Trophoblast cell (in vitro differentiated cells and primary cell): ENCODE results near the gene HIVEP1.

Experiments used
- DNase-seq, 2 donors: peaks; one replicate each; pipeline ENCODE4 v3.0.0-alpha.2; 2016
- H2AFZ ChIP-seq: 2 replicates; pipeline ENCODE4 v1.6.1; 2013; ENCODE audit warnings: low read length, moderate library complexity, mild to moderate bottlenecking; ENCODE audit not compliant: insufficient read depth, poor library complexity
- H2AK5ac ChIP-seq: 2 replicates; pipeline ENCODE4 v1.6.1; 2013; ENCODE audit warnings: mild to moderate bottlenecking, low read length
- H2BK120ac ChIP-seq: 2 replicates; pipeline ENCODE4 v1.6.1; 2013; ENCODE audit warnings: low read length, mild to moderate bottlenecking, moderate library complexity; ENCODE audit not compliant: insufficient read depth, poor library complexity
- H2BK12ac ChIP-seq: 2 replicates; pipeline ENCODE4 v1.6.1; 2013; ENCODE audit warnings: mild to moderate bottlenecking, low read length, moderate library complexity
- H2BK5ac ChIP-seq: 2 replicates; pipeline ENCODE4 v1.6.1; 2013; ENCODE audit warnings: low read length, low read depth, moderate library complexity, mild to moderate bottlenecking; ENCODE audit not compliant: poor library complexity
- H3K14ac ChIP-seq: 2 replicates; pipeline ENCODE4 v1.6.1; 2013; ENCODE audit warnings: mild to moderate bottlenecking, low read length
- H3K18ac ChIP-seq: 2 replicates; pipeline ENCODE4 v1.6.1; 2013; ENCODE audit warnings: mild to moderate bottlenecking, low read length
- H3K23ac ChIP-seq: 2 replicates; pipeline ENCODE4 v1.6.1; 2013; ENCODE audit warnings: low read length
- H3K27ac ChIP-seq: 2 replicates; pipeline ENCODE4 v1.5.1; 2013; ENCODE audit warnings: low read depth, mild to moderate bottlenecking, inconsistent platforms, low read length, moderate library complexity
- H3K27me3 ChIP-seq: 2 replicates; pipeline ENCODE4 v1.6.1; 2013; ENCODE audit warnings: inconsistent platforms, mild to moderate bottlenecking, low read length, moderate library complexity; ENCODE audit not compliant: insufficient read depth
- H3K36me3 ChIP-seq, 2 experiments: 1 replicate in 1 of 2; 2 replicates in 1 of 2; pipeline ENCODE4 v1.6.1; 2013; ENCODE audit warnings: low read length in 2 of 2, mild to moderate bottlenecking in 2 of 2, moderate library complexity in 1 of 2; ENCODE audit not compliant: insufficient read depth in 2 of 2, control insufficient read depth in 1 of 2
- H3K4ac ChIP-seq: 2 replicates; pipeline ENCODE4 v1.6.1; 2013; ENCODE audit warnings: low read depth, mild to moderate bottlenecking, low read length, moderate library complexity
- H3K4me1 ChIP-seq, 2 experiments: 1 replicate in 1 of 2; 2 replicates in 1 of 2; pipeline ENCODE4 v1.6.1; 2013; ENCODE audit warnings: low read length in 2 of 2, mild to moderate bottlenecking in 2 of 2, moderate library complexity in 1 of 2; ENCODE audit not compliant: insufficient read depth in 2 of 2, control insufficient read depth in 1 of 2
- H3K4me2 ChIP-seq: 2 replicates; pipeline ENCODE4 v1.6.1; 2013; ENCODE audit warnings: inconsistent platforms, mild to moderate bottlenecking, low read length, moderate library complexity
- H3K4me3 ChIP-seq: 2 replicates; pipeline ENCODE4 v1.5.1; 2013; ENCODE audit warnings: mild to moderate bottlenecking, low read depth, low read length, inconsistent platforms
- H3K79me1 ChIP-seq: one replicate; pipeline ENCODE4 v1.6.1; 2013; ENCODE audit warnings: low read length
- H3K79me2 ChIP-seq: 2 replicates; pipeline ENCODE4 v1.6.1; 2013; ENCODE audit warnings: low read length, mild to moderate bottlenecking; ENCODE audit not compliant: control insufficient read depth, insufficient read depth, poor library complexity
- H3K9ac ChIP-seq: 2 replicates; pipeline ENCODE4 v1.6.1; 2013; ENCODE audit warnings: mild to moderate bottlenecking, low read length
- H3K9me3 ChIP-seq: 2 replicates; pipeline ENCODE4 v1.6.1; 2013; ENCODE audit warnings: low read depth, mild to moderate bottlenecking, control low read depth, inconsistent platforms, low read length; ENCODE audit not compliant: insufficient read depth
- H4K12ac ChIP-seq: 2 replicates; pipeline ENCODE4 v1.6.1; 2013; ENCODE audit warnings: low read depth, mild to moderate bottlenecking, low read length, moderate library complexity
- H4K8ac ChIP-seq: 2 replicates; pipeline ENCODE4 v1.6.1; 2013; ENCODE audit warnings: low read depth, mild to moderate bottlenecking, low read length, moderate library complexity
- H4K91ac ChIP-seq: one replicate; pipeline ENCODE4 v1.6.1; 2013; ENCODE audit warnings: low read depth, mild to moderate bottlenecking, low read length, moderate library complexity
- WGBS: extraction: QIAGEN DNeasy Blood & Tissue Kit; methylation state at CpG from one replicate; pipeline ENCODE4 v1.1.7; 2013; ENCODE audit warnings: missing lambda C conversion rate; ENCODE audit not compliant: insufficient read length, insufficient coverage; ENCODE audit errors: extremely low coverage; 5-methylcytosine and 5-hydroxymethylcytosine counted together

HIVEP1 gene

GRCh38 chr6:12081771-12082170 lies 69.7 kb downstream of the HIVEP1 start:
- Histone ChIP-seq H2AK5ac (no peak overlapping the region), H2BK5ac (no peak overlapping the region), H3K79me2 (no peaks in the 10 kb centered on the region), H3K23ac (no peak overlapping the region), H3K14ac (no peak overlapping the region), H3K9ac (no peak overlapping the region), H3K4me2 (peak overlapping the region; percentile 23), H3K9me3 (peaks cover 1% of the 10 kb centered on the region), H2AFZ (no peak overlapping the region), H3K18ac (no peak overlapping the region), H3K79me1 (no peaks in the 10 kb centered on the region), H3K27me3 (no peaks in the 10 kb centered on the region), H3K36me3 (no peaks in the 10 kb centered on the region), H3K27ac (no peak overlapping the region), H2BK12ac (no peak overlapping the region), H2BK120ac (no peak overlapping the region), H4K8ac (no peak overlapping the region), H3K4ac (no peak overlapping the region), H3K4me1 (no peaks in the 10 kb centered on the region), H4K91ac (no peak overlapping the region), H3K4me3 (no peak overlapping the region), H4K12ac (no peak overlapping the region)
- peak in 1 of 2 donors; percentile 2 for DNase-seq
- WGBS, result no CpG with 5 or more reads among the region's 2 CpGs

GRCh38 chr6:12082368-12082767 lies 70.3 kb downstream of the HIVEP1 start:
- no peak overlapping the region for H3K27ac ChIP-seq
- no peak for DNase-seq

GRCh38 chr6:12083302-12083701 lies 71.2 kb downstream of the HIVEP1 start:
- H3K27ac ChIP-seq, result no peak overlapping the region
- H3K36me3 ChIP-seq, result no peaks in the 10 kb centered on the region
- no peak overlapping the region for H3K14ac ChIP-seq
- H4K91ac ChIP-seq, result no peak overlapping the region
- H2BK120ac ChIP-seq, result no peak overlapping the region
- no peak overlapping the region for H2BK5ac ChIP-seq
- no CpG with 5 or more reads among the region's 2 CpGs for WGBS
- no peaks in the 10 kb centered on the region for H3K79me2 ChIP-seq
- H3K18ac ChIP-seq, result no peak overlapping the region
- H2AFZ ChIP-seq, result no peak overlapping the region
- no peak overlapping the region for H3K23ac ChIP-seq
- H3K9ac ChIP-seq, result no peak overlapping the region
- DNase-seq, result no peak
- no peak overlapping the region for H3K4me3 ChIP-seq
- no peak overlapping the region for H4K8ac ChIP-seq
- no peak overlapping the region for H4K12ac ChIP-seq
- no peak overlapping the region for H3K4me2 ChIP-seq
- H3K4me1 ChIP-seq, result no peaks in the 10 kb centered on the region
- H2BK12ac ChIP-seq, result no peak overlapping the region
- no peaks in the 10 kb centered on the region for H3K27me3 ChIP-seq
- no peaks in the 10 kb centered on the region for H3K79me1 ChIP-seq
- no peak overlapping the region for H2AK5ac ChIP-seq
- H3K9me3 ChIP-seq, result peaks cover 1% of the 10 kb centered on the region
- H3K4ac ChIP-seq, result no peak overlapping the region

More at GRCh38 chr6:12082368-12082767, 70.3 kb downstream of the HIVEP1 start:
- H3K4me3 ChIP-seq, result no peak overlapping the region
- no peak overlapping the region for H3K23ac ChIP-seq
- no peak overlapping the region for H2BK120ac ChIP-seq
- H2AK5ac ChIP-seq, result no peak overlapping the region
- H3K36me3 ChIP-seq, result no peaks in the 10 kb centered on the region
- H3K18ac ChIP-seq, result no peak overlapping the region
- H2BK5ac ChIP-seq, result no peak overlapping the region
- no peak overlapping the region for H2BK12ac ChIP-seq
- no peak overlapping the region for H2AFZ ChIP-seq
- no peak overlapping the region for H3K4me2 ChIP-seq
- no peak overlapping the region for H3K4ac ChIP-seq
- H3K14ac ChIP-seq, result no peak overlapping the region
- WGBS, result no CpG with 5 or more reads among the region's 3 CpGs
- H4K12ac ChIP-seq, result no peak overlapping the region
- H3K79me1 ChIP-seq, result no peaks in the 10 kb centered on the region
- no peak overlapping the region for H4K8ac ChIP-seq
- H3K9ac ChIP-seq, result no peak overlapping the region
- H3K9me3 ChIP-seq, result peaks cover 1% of the 10 kb centered on the region
- H3K27me3 ChIP-seq, result no peaks in the 10 kb centered on the region
- no peaks in the 10 kb centered on the region for H3K79me2 ChIP-seq
- no peak overlapping the region for H4K91ac ChIP-seq
- no peaks in the 10 kb centered on the region for H3K4me1 ChIP-seq

- no peak overlapping the region for H3K27ac ChIP-seq
- no peak overlapping the region for H3K18ac ChIP-seq
- H3K9ac ChIP-seq, result no peak overlapping the region
- H3K4me1 ChIP-seq, result no peaks in the 10 kb centered on the region
- no peak overlapping the region for H4K8ac ChIP-seq
- no peak overlapping the region for H2BK12ac ChIP-seq
- peaks cover under 1% of the 10 kb centered on the region for H3K9me3 ChIP-seq
- H4K91ac ChIP-seq, result no peak overlapping the region
- no peak overlapping the region for H2AK5ac ChIP-seq
- H3K4ac ChIP-seq, result no peak overlapping the region
- no peak overlapping the region for H3K4me3 ChIP-seq
- no peak overlapping the region for H2BK120ac ChIP-seq
- no peaks in the 10 kb centered on the region for H3K79me1 ChIP-seq
- no peak overlapping the region for H2BK5ac ChIP-seq
- DNase-seq, result no peak
- H3K27me3 ChIP-seq, result no peaks in the 10 kb centered on the region
- no peak overlapping the region for H3K14ac ChIP-seq
- H3K79me2 ChIP-seq, result no peaks in the 10 kb centered on the region
- no peak overlapping the region for H3K4me2 ChIP-seq
- H3K23ac ChIP-seq, result no peak overlapping the region
- H4K12ac ChIP-seq, result no peak overlapping the region
- no peaks in the 10 kb centered on the region for H3K36me3 ChIP-seq
- no peak overlapping the region for H2AFZ ChIP-seq
Measured at GRCh38 chr6:12083763-12084162, 71.7 kb downstream of the HIVEP1 start.
